SJSA1 (cell line): ENCODE data around the gene BABAM2. TPM values are rescaled to one million over a fixed set of nuclear protein-coding genes. Genes with fewer than 3 reads are reported as not detected.
"Not testable (repeated sequence)": the region's sequence is repeated elsewhere in the genome, so short reads cannot be mapped to it uniquely, and the experiment has no call there.

Experiments used
- DNase-seq, 2 experiments: peaks; one replicate each; pipeline ENCODE4 v3.0.0-alpha.2; 2015 to 2020; ENCODE audit warnings: low spot score in 2 of 2, low read depth in 1 of 2
- H3K27ac ChIP-seq: fragments of 250-450 bp; sonication (Bioruptor Pico); 2 replicates; pipeline ENCODE4 v1.5.1; 2020; ENCODE audit warnings: mild to moderate bottlenecking, moderate library complexity
- H3K27me3 ChIP-seq: fragments of 250-450 bp; sonication (Bioruptor Pico); replicated peaks from 2 replicates; pipeline ENCODE4 v1.5.1; 2020; ENCODE audit warnings: mild to moderate bottlenecking, moderate library complexity
- H3K36me3 ChIP-seq: fragments of 250-450 bp; sonication (Bioruptor Pico); 2 replicates; pipeline ENCODE4 v1.5.1; 2020; ENCODE audit warnings: mild to moderate bottlenecking
- H3K4me1 ChIP-seq: fragments of 250-450 bp; sonication (Bioruptor Pico); replicated peaks from 2 replicates; pipeline ENCODE4 v1.6.1; 2021; ENCODE audit warnings: mild to moderate bottlenecking
- H3K4me3 ChIP-seq: fragments of 250-450 bp; sonication (Bioruptor Pico); 2 replicates; pipeline ENCODE4 v1.5.1; 2020; ENCODE audit warnings: mild to moderate bottlenecking
- H3K9me3 ChIP-seq: fragments of 250-450 bp; sonication (Bioruptor Pico); replicated peaks from 2 replicates; pipeline ENCODE4 v1.5.1; 2020; ENCODE audit warnings: mild to moderate bottlenecking
- total RNA-seq: library from RNA; depleted of rRNA; stranded (reverse); fragments of >200 nt; shearing (Covaris generic); gene quantifications from 2 replicates; pipeline ENCODE4 v1.2.3, GENCODE V29; 2014

The BABAM2 gene
- total RNA-seq, 1 experiment from 2014 or later, result 24.6 TPM

DNA sequence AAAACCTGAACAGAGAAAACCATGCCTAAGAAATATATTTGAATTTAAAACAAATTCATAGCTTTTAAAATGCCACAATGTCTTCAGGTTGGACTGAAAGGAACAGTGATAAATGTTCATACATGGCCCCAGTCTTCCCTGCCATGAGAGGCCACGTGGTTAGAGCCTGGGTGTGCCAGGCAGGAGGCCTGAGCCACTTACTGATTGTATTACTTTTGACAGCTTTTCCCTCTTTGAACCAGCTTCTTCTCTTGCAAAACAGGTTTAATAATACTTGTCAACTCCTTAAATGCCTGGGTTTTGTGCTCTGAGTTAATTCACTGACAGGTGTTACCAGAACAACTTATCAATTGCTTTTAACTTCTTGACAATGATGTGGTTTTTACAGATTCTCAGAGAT is 27.4 kb upstream of the BABAM2 start:
- Histone ChIP-seq H3K9me3 (no peaks in the 10 kb centered on the region; the same call in 1 of the 2 replicates), H3K4me3 (no peak overlapping the region), H3K27ac (no peak overlapping the region), H3K27me3 (no peaks in the 10 kb centered on the region), H3K4me1 (peaks cover 7% of the 10 kb centered on the region), H3K36me3 (no peaks in the 10 kb centered on the region)
- DNase-seq, result no peak

DNA sequence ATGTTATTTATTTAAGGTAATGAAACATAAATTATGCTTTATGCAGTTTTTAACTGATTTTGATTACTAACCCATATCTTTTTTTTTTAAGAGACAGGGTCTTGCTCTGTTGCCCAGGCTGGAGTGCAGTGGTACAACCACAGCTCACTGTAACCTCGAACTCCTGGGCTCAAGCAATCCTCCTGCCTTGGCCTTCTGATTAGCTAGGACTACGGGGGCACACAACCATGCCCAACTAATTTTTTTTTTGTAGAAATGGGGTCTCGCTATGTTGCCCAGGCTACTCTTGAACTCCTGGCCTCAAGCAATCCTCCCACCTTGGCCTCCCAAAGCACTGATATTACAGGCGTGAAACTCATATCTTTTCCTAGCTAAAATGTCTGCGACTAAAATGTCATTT is 26.6 kb upstream of the BABAM2 start:
- H3K4me3 ChIP-seq, H3K9me3 ChIP-seq, H3K27ac ChIP-seq, DNase-seq, H3K36me3 ChIP-seq, H3K27me3 ChIP-seq, H3K4me1 ChIP-seq: not testable (repeated sequence)

DNA sequence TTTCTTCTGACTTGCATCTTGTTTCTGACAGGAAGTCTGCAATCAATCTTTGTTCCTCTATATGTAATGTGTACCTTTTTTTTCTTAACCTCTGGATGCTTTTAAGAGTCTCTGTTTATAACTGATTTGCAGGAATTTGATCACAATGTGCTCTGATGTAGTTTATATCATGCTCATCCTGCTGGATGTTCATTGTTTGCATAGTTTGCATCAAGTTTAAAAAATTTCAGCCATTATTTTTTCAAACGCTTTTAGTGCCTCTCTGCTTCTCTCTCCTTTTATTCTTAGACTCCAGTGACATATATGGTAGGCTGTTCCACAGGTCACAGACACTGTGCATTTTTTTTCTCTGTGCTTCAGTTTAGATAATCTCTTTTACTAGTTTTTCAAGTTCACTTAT is 24.3 kb upstream of the BABAM2 start:
- Histone ChIP-seq H3K36me3 (no peaks in the 10 kb centered on the region), H3K4me3 (no peak overlapping the region), H3K27ac (no peak overlapping the region), H3K27me3 (no peaks in the 10 kb centered on the region), H3K4me1 (peaks cover 14% of the 10 kb centered on the region), H3K9me3 (no peaks in the 10 kb centered on the region)
- DNase-seq, result no peak

DNA sequence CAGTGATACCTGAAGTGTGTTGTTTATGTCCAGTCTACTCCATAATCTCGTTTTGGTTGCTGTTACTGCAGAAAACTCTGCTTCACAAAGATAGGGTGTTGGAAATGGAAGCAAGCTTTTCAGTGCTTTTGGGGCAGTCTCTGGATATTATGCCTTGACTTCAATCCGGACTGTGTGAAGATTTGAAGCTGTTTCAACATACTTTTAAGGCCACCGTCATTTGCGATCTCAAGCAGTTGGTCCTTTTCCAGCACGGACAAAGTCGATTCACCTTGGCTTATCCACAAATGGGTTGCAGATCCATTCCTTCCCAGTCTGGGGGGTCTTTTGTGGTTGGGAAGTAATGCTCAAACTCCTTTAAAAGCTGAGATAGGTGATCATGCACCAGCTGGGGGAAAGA is 20.8 kb upstream of the BABAM2 start:
- Histone ChIP-seq H3K4me3 (no peak overlapping the region), H3K36me3 (no peaks in the 10 kb centered on the region), H3K27ac (no peak overlapping the region), H3K4me1 (peaks cover 14% of the 10 kb centered on the region), H3K9me3 (no peaks in the 10 kb centered on the region), H3K27me3 (no peaks in the 10 kb centered on the region)
- no peak for DNase-seq

DNA sequence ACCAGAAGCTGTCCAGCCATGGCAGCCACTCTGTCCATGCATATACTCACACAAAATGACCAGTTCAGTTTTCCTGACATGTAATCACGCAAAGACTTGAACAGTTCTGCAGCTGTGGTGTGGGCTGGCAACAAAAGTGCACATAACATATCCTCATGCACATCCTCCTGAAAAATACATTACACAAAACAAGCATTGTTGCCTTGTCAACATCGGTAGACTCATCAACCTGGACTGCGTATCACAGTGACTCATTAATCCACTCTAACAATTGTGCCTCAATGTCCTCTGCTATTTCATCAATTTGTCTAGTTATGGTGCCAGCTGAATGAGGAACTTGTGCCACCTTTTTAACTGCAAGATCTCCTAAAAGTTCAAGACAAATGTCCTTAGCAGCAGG is 19.8 kb upstream of the BABAM2 start:
- DNase-seq, result no peak
- H3K4me1 ChIP-seq, result peaks cover 22% of the 10 kb centered on the region
- no peaks in the 10 kb centered on the region; the same call in 1 of the 2 replicates for H3K9me3 ChIP-seq
- H3K27ac ChIP-seq, result no peak overlapping the region
- no peak overlapping the region for H3K4me3 ChIP-seq
- no peaks in the 10 kb centered on the region for H3K36me3 ChIP-seq
- H3K27me3 ChIP-seq, result no peaks in the 10 kb centered on the region

DNA sequence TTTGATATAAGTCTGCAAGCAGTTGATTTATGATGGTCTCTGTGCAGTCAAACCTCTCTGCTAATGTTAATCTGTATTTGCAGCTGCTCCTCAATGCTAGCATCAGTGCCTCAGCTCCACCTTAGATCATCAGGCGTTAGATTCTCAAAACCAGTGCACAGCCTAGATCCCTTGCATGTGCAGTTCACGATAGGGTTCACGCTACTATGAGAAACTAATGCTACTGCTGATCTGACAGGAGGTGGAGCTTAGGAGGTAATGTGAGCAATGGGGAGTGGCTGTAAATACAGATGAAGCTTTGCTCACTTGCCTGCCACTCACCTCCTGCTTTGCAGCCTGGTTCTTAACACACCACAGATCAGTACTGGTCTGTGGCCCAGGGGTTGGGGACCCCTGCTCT is 18.7 kb upstream of the BABAM2 start:
- Histone ChIP-seq H3K27me3 (no peaks in the 10 kb centered on the region), H3K4me3 (no peak overlapping the region), H3K4me1 (peaks cover 19% of the 10 kb centered on the region), H3K36me3 (no peaks in the 10 kb centered on the region), H3K9me3 (peaks cover 4% of the 10 kb centered on the region; the same call in 1 of the 2 replicates), H3K27ac (no peak overlapping the region)
- no peak for DNase-seq

DNA sequence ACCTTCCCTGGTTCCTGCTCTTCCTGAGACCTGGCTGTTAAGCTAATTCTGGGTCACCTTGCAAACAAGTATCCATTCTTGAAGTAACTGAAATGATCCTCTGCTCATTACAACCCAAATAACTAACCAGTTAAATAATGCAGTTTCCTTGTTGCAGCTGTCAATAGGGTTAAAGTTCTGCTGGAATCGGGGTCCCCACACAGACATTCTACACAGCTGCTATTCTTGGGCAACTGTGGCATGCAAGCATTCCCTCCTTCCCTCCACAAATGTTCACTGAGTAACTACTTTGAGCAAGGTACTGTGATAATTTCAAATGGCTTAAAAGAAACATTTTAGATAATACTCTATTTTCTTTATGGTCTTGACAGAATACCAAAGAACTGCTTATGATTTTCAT is 17.4 kb upstream of the BABAM2 start:
- no peak for DNase-seq
- Histone ChIP-seq H3K4me1 (peaks cover 19% of the 10 kb centered on the region), H3K27me3 (no peaks in the 10 kb centered on the region), H3K36me3 (no peaks in the 10 kb centered on the region), H3K27ac (no peak overlapping the region), H3K4me3 (no peak overlapping the region), H3K9me3 (peaks cover 4% of the 10 kb centered on the region; the same call in 1 of the 2 replicates)

DNA sequence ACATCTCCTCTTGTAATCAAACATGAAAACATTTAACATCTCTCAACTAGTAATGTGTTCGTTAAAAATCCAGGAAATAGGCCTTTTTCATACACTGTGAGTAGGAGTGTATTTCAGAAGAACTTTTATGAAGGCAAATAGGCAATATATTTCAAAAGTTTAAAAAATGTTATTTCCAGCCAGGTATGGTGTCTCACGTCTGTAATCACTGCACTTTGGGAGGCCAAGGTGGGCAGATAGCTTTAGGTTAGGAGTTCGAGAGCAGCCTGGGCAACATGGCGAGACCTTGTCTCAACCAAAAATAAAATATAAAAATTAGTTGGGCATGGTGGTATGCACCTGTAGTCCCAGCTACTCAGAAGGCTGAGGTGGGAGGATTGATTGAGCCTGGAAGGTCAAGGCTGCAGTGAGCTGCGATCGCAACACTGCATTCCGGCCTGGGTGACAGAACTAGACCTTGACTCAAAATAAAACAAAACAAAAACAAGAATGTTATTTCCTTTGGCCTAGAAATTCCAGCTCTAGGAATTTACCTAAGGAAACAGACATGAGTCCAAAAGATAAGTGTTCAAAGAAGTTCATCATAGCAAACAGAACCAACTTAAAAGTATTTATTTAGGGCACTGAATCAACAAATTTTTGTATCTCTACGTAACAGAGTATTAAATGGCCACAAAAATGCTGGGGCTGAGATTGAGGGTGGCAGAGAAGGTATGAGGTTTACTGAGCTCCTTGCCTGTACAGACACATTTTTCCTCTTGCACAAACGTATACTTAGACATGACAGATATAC is 15.2 kb upstream of the BABAM2 start:
- Histone ChIP-seq H3K9me3 (peaks cover 4% of the 10 kb centered on the region; the same call in 1 of the 2 replicates), H3K27me3 (no peaks in the 10 kb centered on the region), H3K27ac (no peak overlapping the region), H3K4me3 (no peak overlapping the region), H3K4me1 (peaks cover 19% of the 10 kb centered on the region), H3K36me3 (no peaks in the 10 kb centered on the region)
- DNase-seq, result no peak

DNA sequence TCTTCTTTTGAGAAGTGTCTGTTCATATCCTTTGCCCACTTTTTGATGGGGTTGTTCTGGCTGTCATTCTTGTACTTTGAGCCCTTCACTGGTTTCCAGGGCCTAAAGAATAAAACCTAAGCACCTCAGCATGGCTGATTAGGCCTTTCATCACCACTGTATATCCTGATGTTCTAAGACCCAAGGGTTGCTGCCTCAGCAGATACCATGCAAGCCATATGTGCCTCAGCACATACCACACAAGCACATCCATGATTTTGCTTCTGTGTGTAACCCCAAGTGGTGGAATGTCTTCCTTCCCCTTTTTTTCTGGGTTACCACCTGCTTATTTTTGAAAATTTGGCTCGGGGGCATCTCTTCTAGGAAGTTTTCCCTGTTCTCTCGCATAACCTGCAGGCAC is 11.7 kb upstream of the BABAM2 start:
- no peak for DNase-seq
- H3K4me1 ChIP-seq, result peaks cover 17% of the 10 kb centered on the region; the same call in 1 of the 2 replicates
- no peak overlapping the region for H3K4me3 ChIP-seq
- H3K27me3 ChIP-seq, result no peaks in the 10 kb centered on the region
- H3K9me3 ChIP-seq, result peaks cover 4% of the 10 kb centered on the region
- peaks cover 3% of the 10 kb centered on the region; the same call in 1 of the 2 replicates for H3K36me3 ChIP-seq
- H3K27ac ChIP-seq, result no peak overlapping the region

DNA sequence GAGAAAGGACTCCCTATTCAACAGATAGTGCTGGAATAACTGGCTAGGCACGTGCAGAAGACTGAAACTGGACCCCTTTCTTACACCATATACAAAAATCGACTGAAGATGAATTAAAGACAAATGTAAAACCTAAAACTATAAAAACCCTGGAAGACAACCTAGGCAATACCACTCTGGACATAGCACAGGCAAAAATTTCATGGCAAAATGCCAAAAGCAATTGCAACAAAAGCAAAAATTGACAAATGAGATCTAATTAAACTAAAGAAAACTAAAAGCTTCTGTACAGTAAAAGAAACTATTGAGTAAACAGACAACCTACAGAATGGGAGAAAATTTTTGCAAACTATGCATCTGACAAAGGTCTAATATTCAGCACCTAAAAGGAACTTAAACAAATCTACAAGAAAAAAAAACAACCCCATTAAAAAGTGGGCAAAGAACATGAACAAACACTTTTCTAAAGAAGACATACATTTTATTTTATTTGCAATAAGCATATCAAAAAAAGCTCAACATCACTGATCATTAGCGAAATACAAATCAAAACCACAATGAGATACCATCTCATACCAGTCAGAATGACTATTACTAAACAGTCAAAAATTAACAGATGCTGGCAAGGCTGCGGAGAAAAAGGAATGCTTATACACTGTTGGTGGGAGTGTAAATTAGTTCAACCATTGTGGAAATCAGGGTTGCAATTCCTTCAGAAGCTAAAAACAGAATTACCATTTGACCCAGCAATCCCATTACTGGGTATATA is 8.5 kb upstream of the BABAM2 start:
- not testable (repeated sequence) for H3K4me3 ChIP-seq, H3K27me3 ChIP-seq, H3K9me3 ChIP-seq, H3K27ac ChIP-seq, DNase-seq, H3K36me3 ChIP-seq
- peaks cover 16% of the 10 kb centered on the region for H3K4me1 ChIP-seq

DNA sequence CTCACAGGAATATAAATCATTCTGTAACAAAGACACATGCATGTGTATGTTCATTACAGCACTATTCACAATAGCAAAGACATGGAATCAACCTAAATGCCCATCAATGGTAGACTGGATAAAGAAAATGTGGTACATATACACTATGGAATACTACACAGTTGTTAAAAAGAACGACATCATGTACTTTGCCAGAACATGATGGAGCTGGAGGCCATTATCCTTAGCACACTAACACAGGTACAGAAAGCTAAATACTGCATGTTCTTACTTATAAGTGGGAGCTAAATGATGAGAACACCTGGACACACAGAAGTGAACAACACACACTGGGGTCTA is 8.0 kb upstream of the BABAM2 start:
- H3K4me3 ChIP-seq, DNase-seq, H3K36me3 ChIP-seq, H3K27me3 ChIP-seq, H3K27ac ChIP-seq, H3K9me3 ChIP-seq: not testable (repeated sequence)
- H3K4me1 ChIP-seq, result peaks cover 16% of the 10 kb centered on the region

DNA sequence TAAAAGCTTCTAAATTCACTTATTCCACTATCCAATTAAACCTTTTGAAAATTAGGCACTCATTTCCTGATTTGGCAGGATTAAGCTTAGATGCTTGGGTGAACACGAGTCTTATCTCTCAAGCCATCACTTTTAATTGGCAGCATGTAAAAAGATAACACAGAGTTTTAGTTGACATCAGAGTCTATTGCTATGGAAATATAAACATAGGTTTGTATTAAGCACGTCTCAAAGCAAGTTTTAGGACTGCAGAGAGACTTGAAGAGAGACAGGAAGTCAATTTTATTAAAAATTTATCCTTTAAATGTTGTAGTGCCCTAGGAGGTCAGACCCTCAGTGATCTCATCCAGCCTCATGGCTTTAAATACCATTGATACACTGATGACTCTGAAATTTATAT is 5.9 kb upstream of the BABAM2 start:
- Histone ChIP-seq H3K4me1 (peaks cover 25% of the 10 kb centered on the region), H3K27me3 (no peaks in the 10 kb centered on the region), H3K36me3 (peaks cover 3% of the 10 kb centered on the region; the same call in 1 of the 2 replicates), H3K9me3 (peaks cover 3% of the 10 kb centered on the region), H3K4me3 (no peak overlapping the region), H3K27ac (no peak overlapping the region)
- DNase-seq, result no peak

DNA sequence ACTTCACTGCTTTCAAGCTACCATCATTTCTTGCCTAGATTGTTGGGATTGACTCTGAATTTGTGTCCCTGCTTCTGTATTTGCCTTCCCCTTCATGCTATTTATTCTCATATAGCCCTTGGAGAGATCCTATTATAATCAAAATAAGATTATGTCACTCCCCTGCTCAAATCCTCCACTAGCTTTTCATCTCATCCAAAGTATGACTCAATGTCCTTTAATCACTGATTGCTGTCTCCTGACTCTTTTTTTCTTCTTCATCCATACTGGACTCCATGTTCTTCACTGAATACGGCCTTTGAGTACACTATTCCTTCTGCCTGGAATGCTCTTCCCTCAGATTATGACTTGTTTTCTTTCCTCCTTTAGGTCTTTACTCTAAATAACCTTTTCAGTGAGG is 5.3 kb upstream of the BABAM2 start:
- no peak overlapping the region for H3K4me3 ChIP-seq
- H3K4me1 ChIP-seq, result peaks cover 25% of the 10 kb centered on the region
- DNase-seq, result no peak
- peaks cover 3% of the 10 kb centered on the region for H3K9me3 ChIP-seq
- H3K27me3 ChIP-seq, result no peaks in the 10 kb centered on the region
- H3K27ac ChIP-seq, result no peak overlapping the region
- H3K36me3 ChIP-seq, result peaks cover 5% of the 10 kb centered on the region

DNA sequence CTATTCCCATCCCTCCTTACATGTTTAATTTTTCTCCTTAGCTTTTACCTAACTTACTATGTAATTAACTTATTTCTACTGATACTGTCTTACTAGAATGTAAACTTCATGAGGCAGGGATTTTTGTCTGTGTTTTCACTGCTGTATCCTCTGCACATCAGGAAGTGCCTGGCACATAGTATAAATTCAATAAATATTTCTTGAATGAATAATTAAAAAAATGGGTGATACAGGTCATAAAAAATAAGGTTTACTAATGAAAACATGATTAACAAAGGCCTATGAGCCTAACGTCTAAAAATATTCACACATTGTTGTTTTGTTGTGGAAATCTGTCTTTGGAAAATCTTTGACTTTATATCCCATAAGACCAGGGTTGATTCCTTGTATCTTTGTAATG is 4.9 kb upstream of the BABAM2 start:
- peaks cover 3% of the 10 kb centered on the region; the same call in 1 of the 2 replicates for H3K9me3 ChIP-seq
- peaks cover 9% of the 10 kb centered on the region for H3K36me3 ChIP-seq
- peaks cover 25% of the 10 kb centered on the region for H3K4me1 ChIP-seq
- H3K4me3 ChIP-seq, result no peak overlapping the region
- no peaks in the 10 kb centered on the region for H3K27me3 ChIP-seq
- H3K27ac ChIP-seq, result no peak overlapping the region
- DNase-seq, result no peak
